ENCODE results near the gene IRS2. TPM values are rescaled to one million over a fixed set of nuclear protein-coding genes. Genes with fewer than 3 reads are reported as not detected.

IRS2 gene
- total and polyA plus RNA-seq, 4 donors = 6.8 to 27.1 (median 15.4) TPM

GRCh38 chr13:109794095-109794494 is 7.7 kb upstream of the IRS2 start:
- no peak for DNase-seq
- no peaks in the 10 kb centered on the region for H3K36me3 ChIP-seq (ENCODE audit: control insufficient read depth in 4 of 4, insufficient read depth in 4 of 4, low read length in 4 of 4)
- no peak overlapping the region for H3K9ac ChIP-seq (ENCODE audit: insufficient read depth in 1 of 2, low read length in 2 of 2)
- 77 to 78% methylated on average over 12 of the region's 12 CpGs for WGBS, 2 donors
- no peak for TF ChIP-seq CTCF (IDR thresholded peaks at IDR 0.05; ENCODE audit: control extremely low read depth, extremely low read depth)
- H3K27ac ChIP-seq (ENCODE audit: low read depth in 1 of 2, low read length in 1 of 2) = no peak overlapping the region
- H3K4me1 ChIP-seq (ENCODE audit: control insufficient read depth in 5 of 5, insufficient read depth in 5 of 5, low read length in 5 of 5) = peaks cover 0 to 8% (median 3%) of the 10 kb centered on the region in 5 donors
- H3K4me3 ChIP-seq = no peak overlapping the region
- no peak for ATAC-seq (ENCODE audit: insufficient read depth, low FRiP score)
- peaks cover 0 to 17% (median 8%) of the 10 kb centered on the region in 3 donors for H3K27me3 ChIP-seq (ENCODE audit: control insufficient read depth in 3 of 3, insufficient read depth in 3 of 3, low read length in 2 of 3)
- H3K9me3 ChIP-seq (ENCODE audit: control insufficient read depth in 4 of 4, insufficient read depth in 3 of 4, low read length in 3 of 4) = peaks cover 0 to 2% (median 0%) of the 10 kb centered on the region in 4 donors

- no peak for ATAC-seq (ENCODE audit: insufficient read depth, low FRiP score)
- H3K27me3 ChIP-seq (ENCODE audit: control insufficient read depth in 3 of 3, insufficient read depth in 3 of 3, low read length in 2 of 3) = peaks cover 0 to 18% (median 15%) of the 10 kb centered on the region in 3 donors
- no peak overlapping the region for H3K27ac ChIP-seq (ENCODE audit: low read depth in 1 of 2, low read length in 1 of 2)
- H3K9me3 ChIP-seq (ENCODE audit: control insufficient read depth in 4 of 4, insufficient read depth in 3 of 4, low read length in 3 of 4) = peaks cover 0 to 2% (median 0%) of the 10 kb centered on the region in 4 donors
- DNase-seq = no peak
- H3K36me3 ChIP-seq (ENCODE audit: control insufficient read depth in 4 of 4, insufficient read depth in 4 of 4, low read length in 4 of 4) = no peaks in the 10 kb centered on the region
- peaks cover 0 to 8% (median 5%) of the 10 kb centered on the region in 5 donors for H3K4me1 ChIP-seq (ENCODE audit: control insufficient read depth in 5 of 5, insufficient read depth in 5 of 5, low read length in 5 of 5)
- no peak overlapping the region for H3K9ac ChIP-seq (ENCODE audit: insufficient read depth in 1 of 2, low read length in 2 of 2)
- no peak overlapping the region for H3K4me3 ChIP-seq
- TF ChIP-seq CTCF (IDR thresholded peaks at IDR 0.05; ENCODE audit: control extremely low read depth, extremely low read depth) = no peak
- WGBS, 2 donors = 77 to 80% methylated on average over 6 of the region's 6 CpGs
Measured at GRCh38 chr13:109792416-109793059, 6.2 kb upstream of the IRS2 start.

GRCh38 chr13:109790942-109791605 is 4.7 kb upstream of the IRS2 start:
- no peaks in the 10 kb centered on the region for H3K36me3 ChIP-seq (ENCODE audit: control insufficient read depth in 4 of 4, insufficient read depth in 4 of 4, low read length in 4 of 4)
- ATAC-seq (ENCODE audit: insufficient read depth, low FRiP score) (no peak), DNase-seq (peak in 2 of 3 donors; percentile 80 to 86)
- no peaks in the 10 kb centered on the region for H3K9me3 ChIP-seq (ENCODE audit: control insufficient read depth in 4 of 4, insufficient read depth in 3 of 4, low read length in 3 of 4)
- no peak overlapping the region for H3K27ac ChIP-seq (ENCODE audit: low read depth in 1 of 2, low read length in 1 of 2)
- H3K9ac ChIP-seq (ENCODE audit: insufficient read depth in 1 of 2, low read length in 2 of 2) = no peak overlapping the region
- peaks cover 0 to 12% (median 8%) of the 10 kb centered on the region in 3 donors for H3K27me3 ChIP-seq (ENCODE audit: control insufficient read depth in 3 of 3, insufficient read depth in 3 of 3, low read length in 2 of 3)
- peak; percentile 33 for TF ChIP-seq CTCF (IDR thresholded peaks at IDR 0.05; ENCODE audit: control extremely low read depth, extremely low read depth)
- WGBS, 2 donors = 20 to 33% methylated on average over 7 of the region's 7 CpGs
- peaks cover 0 to 8% (median 7%) of the 10 kb centered on the region in 5 donors for H3K4me1 ChIP-seq (ENCODE audit: control insufficient read depth in 5 of 5, insufficient read depth in 5 of 5, low read length in 5 of 5)
- H3K4me3 ChIP-seq = no peak overlapping the region

Data from lung (tissue), 12 donors.